Osteoblast (primary cell): ENCODE results near the gene VCPKMT. TPM values are rescaled to one million over a fixed set of nuclear protein-coding genes. Genes with fewer than 3 reads are reported as not detected.

Source experiments
- DNase-seq: peaks from one replicate; pipeline ENCODE4 v3.0.0; 2011; ENCODE audit warnings: low spot score, mixed read lengths; ENCODE audit not compliant: insufficient read length; ENCODE audit errors: missing footprints
- H2AFZ ChIP-seq: 2 replicates; pipeline ENCODE4 v1.6.0; 2011; ENCODE audit warnings: mild to moderate bottlenecking, low read length
- H3K27ac ChIP-seq: 2 replicates; pipeline ENCODE4 v1.5.1; 2011; ENCODE audit warnings: mild to moderate bottlenecking, low read depth, low read length, moderate library complexity
- H3K27me3 ChIP-seq: 2 replicates; pipeline ENCODE4 v1.6.0; 2012; ENCODE audit warnings: mild to moderate bottlenecking, control low read depth, inconsistent platforms, low read length, moderate library complexity; ENCODE audit not compliant: insufficient read depth
- H3K36me3 ChIP-seq: 2 replicates; pipeline ENCODE4 v1.5.1; 2011; ENCODE audit warnings: mild to moderate bottlenecking, low read length, control low read depth, moderate library complexity; ENCODE audit not compliant: insufficient read depth
- H3K4me1 ChIP-seq: 2 replicates; pipeline ENCODE4 v1.5.1; 2011; ENCODE audit warnings: mild to moderate bottlenecking, low read length, control low read depth, moderate library complexity; ENCODE audit not compliant: insufficient read depth
- H3K4me2 ChIP-seq: 2 replicates; pipeline ENCODE4 v1.6.0; 2011; ENCODE audit warnings: mild to moderate bottlenecking, low read length; ENCODE audit not compliant: insufficient read depth
- H3K4me3 ChIP-seq: fragments of 200-600 bp; sonication (generic); 3 replicates; pipeline ENCODE4 v1.5.1; 2012; ENCODE audit warnings: mild to moderate bottlenecking, low read length, inconsistent platforms; ENCODE audit not compliant: insufficient read depth
- H3K79me2 ChIP-seq: 2 replicates; pipeline ENCODE4 v1.6.0; 2012; ENCODE audit warnings: mild to moderate bottlenecking, low read length, control low read depth, inconsistent platforms; ENCODE audit not compliant: insufficient read depth
- H3K9me3 ChIP-seq: 2 replicates; pipeline ENCODE4 v1.5.1; 2011; ENCODE audit warnings: low read depth, low read length, control low read depth
- H4K20me1 ChIP-seq: 2 replicates; pipeline ENCODE4 v1.6.0; 2012; ENCODE audit warnings: mild to moderate bottlenecking, low read length, control low read depth; ENCODE audit not compliant: insufficient read depth
- total RNA-seq: library from RNA; depleted of rRNA; stranded (reverse); fragments of >200 nt; gene quantifications from 2 replicates; pipeline ENCODE4 v1.2.3, GENCODE V29; 2012
- TF ChIP-seq, protein P1 (sequence below): IDR thresholded peaks from 2 replicates; pipeline ENCODE4 v1.5.1; 2011; ENCODE audit warnings: mild to moderate bottlenecking, low read depth, low read length, moderate library complexity; ENCODE audit errors: extremely low read depth

Gene VCPKMT
- total RNA-seq, 1 donor = 5.4 TPM

DNA sequence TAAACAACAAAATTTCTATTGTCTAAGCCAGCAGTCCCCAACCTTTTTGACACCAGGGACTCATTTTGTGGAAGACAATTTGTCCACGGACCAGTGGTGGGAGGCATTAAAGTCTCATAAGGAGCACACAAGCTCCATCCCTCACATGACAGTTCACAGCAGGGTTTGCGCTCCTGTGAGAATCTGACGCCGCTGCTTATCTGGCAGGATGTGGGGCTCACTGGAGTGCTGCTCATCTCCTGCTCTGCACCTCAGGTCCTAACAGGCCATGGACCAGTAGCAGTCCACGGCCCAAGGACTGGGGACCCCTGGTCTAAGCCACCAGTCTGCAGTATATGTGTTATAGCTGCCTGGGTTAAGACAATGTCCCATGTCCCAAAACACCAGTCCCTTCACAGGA lies 27.2 kb downstream of the VCPKMT start:
- Histone ChIP-seq H2AFZ (no peak overlapping the region), H3K27ac (no peak overlapping the region), H3K27me3 (no peaks in the 10 kb centered on the region), H3K4me3 (no peak overlapping the region), H3K4me2 (no peak overlapping the region), H3K9me3 (no peaks in the 10 kb centered on the region), H4K20me1 (no peaks in the 10 kb centered on the region), H3K79me2 (no peaks in the 10 kb centered on the region), H3K36me3 (no peaks in the 10 kb centered on the region), H3K4me1 (peaks cover 12% of the 10 kb centered on the region)
- TF ChIP-seq, protein P1, sequence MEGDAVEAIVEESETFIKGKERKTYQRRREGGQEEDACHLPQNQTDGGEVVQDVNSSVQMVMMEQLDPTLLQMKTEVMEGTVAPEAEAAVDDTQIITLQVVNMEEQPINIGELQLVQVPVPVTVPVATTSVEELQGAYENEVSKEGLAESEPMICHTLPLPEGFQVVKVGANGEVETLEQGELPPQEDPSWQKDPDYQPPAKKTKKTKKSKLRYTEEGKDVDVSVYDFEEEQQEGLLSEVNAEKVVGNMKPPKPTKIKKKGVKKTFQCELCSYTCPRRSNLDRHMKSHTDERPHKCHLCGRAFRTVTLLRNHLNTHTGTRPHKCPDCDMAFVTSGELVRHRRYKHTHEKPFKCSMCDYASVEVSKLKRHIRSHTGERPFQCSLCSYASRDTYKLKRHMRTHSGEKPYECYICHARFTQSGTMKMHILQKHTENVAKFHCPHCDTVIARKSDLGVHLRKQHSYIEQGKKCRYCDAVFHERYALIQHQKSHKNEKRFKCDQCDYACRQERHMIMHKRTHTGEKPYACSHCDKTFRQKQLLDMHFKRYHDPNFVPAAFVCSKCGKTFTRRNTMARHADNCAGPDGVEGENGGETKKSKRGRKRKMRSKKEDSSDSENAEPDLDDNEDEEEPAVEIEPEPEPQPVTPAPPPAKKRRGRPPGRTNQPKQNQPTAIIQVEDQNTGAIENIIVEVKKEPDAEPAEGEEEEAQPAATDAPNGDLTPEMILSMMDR = no peak
- no peak for DNase-seq

DNA sequence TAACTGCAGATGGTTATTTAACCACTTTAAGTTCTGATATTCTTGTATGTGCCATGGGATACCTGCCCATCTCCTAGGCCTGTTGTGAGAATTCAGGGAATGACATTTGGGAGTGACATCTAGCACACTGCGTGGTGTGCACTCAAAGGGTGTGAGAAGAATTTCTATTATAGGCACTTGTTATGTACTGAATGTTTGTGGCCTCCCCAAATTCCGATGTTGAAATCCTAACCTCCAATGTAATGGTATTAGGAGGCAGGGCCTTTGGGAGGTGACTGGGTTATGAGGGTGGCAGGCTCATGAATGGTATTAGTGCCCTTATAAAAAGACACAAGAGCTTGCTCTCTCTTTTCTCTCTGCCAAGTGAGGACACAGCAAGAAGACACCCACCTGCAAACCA lies 27.6 kb downstream of the VCPKMT start:
- peaks cover 12% of the 10 kb centered on the region for H3K4me1 ChIP-seq
- no peak overlapping the region for H3K4me2 ChIP-seq
- H2AFZ ChIP-seq = no peak overlapping the region
- DNase-seq = no peak
- H4K20me1 ChIP-seq = no peaks in the 10 kb centered on the region
- no peaks in the 10 kb centered on the region for H3K27me3 ChIP-seq
- TF ChIP-seq, protein P1 = no peak
- no peaks in the 10 kb centered on the region for H3K79me2 ChIP-seq
- H3K9me3 ChIP-seq = no peaks in the 10 kb centered on the region
- no peaks in the 10 kb centered on the region for H3K36me3 ChIP-seq
- H3K27ac ChIP-seq = no peak overlapping the region
- no peak overlapping the region for H3K4me3 ChIP-seq

DNA sequence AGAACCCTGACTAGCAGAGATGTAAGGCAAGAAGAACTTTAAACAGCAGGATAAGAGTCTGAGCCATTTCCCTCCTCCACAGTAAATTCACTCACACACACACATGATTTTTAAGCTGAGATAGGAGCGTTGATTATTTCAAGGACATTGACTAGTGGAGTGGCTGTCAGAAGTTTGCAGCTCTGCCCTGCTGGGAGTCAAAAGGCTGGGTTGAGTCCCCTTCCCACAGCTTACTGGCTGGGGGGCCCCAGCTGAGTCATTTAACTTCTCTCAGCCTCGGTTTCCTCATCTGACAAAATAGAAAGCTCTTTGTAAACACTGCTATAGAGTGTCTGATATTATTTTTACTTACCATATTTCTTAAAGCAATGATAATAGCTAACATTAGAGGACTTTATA lies 28.3 kb downstream of the VCPKMT start:
- no peak overlapping the region for H3K4me3 ChIP-seq
- no peaks in the 10 kb centered on the region for H4K20me1 ChIP-seq
- H3K27ac ChIP-seq = no peak overlapping the region
- H2AFZ ChIP-seq = no peak overlapping the region
- H3K4me1 ChIP-seq = peaks cover 15% of the 10 kb centered on the region
- no peaks in the 10 kb centered on the region for H3K27me3 ChIP-seq
- TF ChIP-seq, protein P1 = no peak
- DNase-seq = no peak
- H3K79me2 ChIP-seq = no peaks in the 10 kb centered on the region
- no peaks in the 10 kb centered on the region for H3K36me3 ChIP-seq
- no peaks in the 10 kb centered on the region for H3K9me3 ChIP-seq
- no peak overlapping the region for H3K4me2 ChIP-seq

DNA sequence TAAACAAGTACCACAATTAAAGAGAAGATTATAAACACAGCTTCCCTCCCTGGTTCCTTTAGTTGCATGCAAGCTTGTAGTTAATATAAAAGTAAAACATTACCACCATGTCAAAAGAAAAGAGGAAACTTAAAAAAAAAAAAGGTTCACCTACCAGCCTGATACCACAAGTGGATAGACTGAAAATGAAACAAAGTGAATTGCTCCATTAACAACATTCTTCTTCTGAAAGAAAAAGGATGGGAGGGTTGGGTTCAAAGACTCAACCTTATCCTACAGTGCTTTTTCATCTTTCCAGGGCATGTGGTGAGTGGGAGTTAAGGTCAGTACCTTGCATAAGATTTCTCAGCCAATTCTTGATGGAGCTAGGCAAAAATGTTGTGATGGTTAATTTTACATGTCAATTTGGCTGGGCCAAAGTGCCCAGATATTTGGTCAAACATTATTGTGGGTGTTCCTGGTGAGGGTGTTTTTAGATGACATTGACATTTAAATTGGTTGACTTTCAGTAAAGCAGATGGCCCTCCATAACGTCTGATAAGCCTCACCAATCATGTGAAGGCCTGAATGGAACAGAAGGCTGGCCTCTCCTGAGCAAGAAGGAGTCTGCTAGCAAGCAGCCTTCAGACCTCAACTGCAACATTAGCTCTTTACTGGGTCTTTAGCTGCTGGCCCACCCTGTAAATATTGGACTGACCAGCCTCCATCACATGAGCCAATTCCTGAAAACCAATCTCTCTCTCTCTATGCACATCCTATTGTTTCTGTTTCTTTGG lies 28.8 kb downstream of the VCPKMT start:
- Histone ChIP-seq H3K79me2 (no peaks in the 10 kb centered on the region), H3K9me3 (no peaks in the 10 kb centered on the region), H3K27me3 (no peaks in the 10 kb centered on the region), H3K36me3 (no peaks in the 10 kb centered on the region), H3K4me3 (no peak overlapping the region), H2AFZ (no peak overlapping the region), H3K4me2 (no peak overlapping the region), H4K20me1 (no peaks in the 10 kb centered on the region), H3K27ac (no peak overlapping the region), H3K4me1 (peaks cover 20% of the 10 kb centered on the region)
- DNase-seq = no peak
- TF ChIP-seq, protein P1 = no peak
